WTC11 (cell line): ENCODE results near the gene SAMHD1. TPM values are rescaled to one million over a fixed set of nuclear protein-coding genes. Genes with fewer than 3 reads are reported as not detected.

Experiments used
- ATAC-seq: fragments of 200-7000 bp; cut with Tn5 transposase; 2 replicates; pipeline ENCODE4 v1.10.0; 2021; ENCODE audit warnings: mild to moderate bottlenecking, moderate library complexity
- CTCF ChIA-PET: fragments of 300-600 bp; sonication (Branson Sonifier 250); formaldehyde crosslinking; loops from one replicate; lab custom pipeline; 2021; ENCODE audit warnings: antibody characterized with exemption; lab: Charles Lee
- POLR2A ChIA-PET: fragments of 350-600 bp; sonication (Branson Sonifier 250); formaldehyde crosslinking; loops from one replicate; lab custom pipeline; 2021; ENCODE audit warnings: antibody characterized with exemption; lab: Charles Lee
- DNase-seq: peaks from one replicate; pipeline ENCODE4 v3.0.0; 2021; ENCODE audit warnings: low spot score
- H3K27ac Mint-ChIP-seq: 2 replicates; pipeline ENCODE4 v1.8.0; 2021; ENCODE audit warnings: mixed read lengths
- H3K27me3 Mint-ChIP-seq: 2 replicates; pipeline ENCODE4 v1.8.0; 2021; ENCODE audit warnings: low read depth, mild to moderate bottlenecking, moderate library complexity, mixed read lengths
- H3K36me3 Mint-ChIP-seq: 2 replicates; pipeline ENCODE4 v1.8.0; 2021; ENCODE audit warnings: mixed read lengths
- H3K4me1 Mint-ChIP-seq: 2 replicates; pipeline ENCODE4 v1.8.0; 2022; ENCODE audit warnings: mixed read lengths
- H3K4me3 Mint-ChIP-seq: 2 replicates; pipeline ENCODE4 v1.8.0; 2021; ENCODE audit warnings: mild to moderate bottlenecking, moderate library complexity, mixed read lengths
- H3K9me3 Mint-ChIP-seq: 2 replicates; pipeline ENCODE4 v1.8.0; 2021; ENCODE audit warnings: mixed read lengths
- FOXJ3 ChIP-seq: sonication (generic); formaldehyde crosslinking; IDR thresholded peaks from 2 replicates; pipeline ENCODE4 v1.9.0; 2021; ENCODE audit warnings: missing genetic modification reagents, mild to moderate bottlenecking, borderline replicate concordance
- FOXK1 ChIP-seq: sonication (generic); formaldehyde crosslinking; IDR thresholded peaks from 2 replicates; pipeline ENCODE4 v1.8.0; 2022; ENCODE audit warnings: mild to moderate bottlenecking, moderate library complexity, missing genetic modification reagents
- FOXP1 ChIP-seq: sonication (generic); formaldehyde crosslinking; IDR thresholded peaks from 2 replicates; pipeline ENCODE4 v1.8.0; 2022; ENCODE audit warnings: missing genetic modification reagents, mild to moderate bottlenecking, moderate library complexity, borderline replicate concordance
- JUN ChIP-seq: sonication (generic); formaldehyde crosslinking; IDR thresholded peaks from 2 replicates; pipeline ENCODE4 v1.8.0; 2023; ENCODE audit warnings: mild to moderate bottlenecking, missing genetic modification reagents
- NFATC4 ChIP-seq: fragments of 250-450 bp; sonication (Bioruptor Pico); IDR thresholded peaks from 2 replicates; pipeline ENCODE4 v1.9.0; 2021; ENCODE audit warnings: mild to moderate bottlenecking
- NFE2L1 ChIP-seq: sonication (generic); formaldehyde crosslinking; IDR thresholded peaks from 2 replicates; pipeline ENCODE4 v1.8.1; 2023; ENCODE audit warnings: missing genetic modification reagents
- TCF7 ChIP-seq: sonication (generic); formaldehyde crosslinking; IDR thresholded peaks from 2 replicates; pipeline ENCODE4 v1.8.0; 2022; ENCODE audit warnings: mild to moderate bottlenecking, low read depth, missing genetic modification reagents, moderate library complexity
- TP53 ChIP-seq: sonication (generic); formaldehyde crosslinking; IDR thresholded peaks from 2 replicates; pipeline ENCODE4 v1.8.1; 2023; ENCODE audit warnings: mild to moderate bottlenecking, missing genetic modification reagents
- ZBTB21 ChIP-seq: sonication (generic); formaldehyde crosslinking; IDR thresholded peaks from 2 replicates; pipeline ENCODE4 v1.8.1; 2023; ENCODE audit warnings: mild to moderate bottlenecking, missing genetic modification reagents, borderline replicate concordance
- ZNF121 ChIP-seq: sonication (generic); formaldehyde crosslinking; IDR thresholded peaks from 2 replicates; pipeline ENCODE4 v1.8.0; 2023; ENCODE audit warnings: missing genetic modification reagents
- ZNF219 ChIP-seq: sonication (generic); formaldehyde crosslinking; IDR thresholded peaks from 2 replicates; pipeline ENCODE4 v1.8.0; 2023; ENCODE audit warnings: missing genetic modification reagents, mild to moderate bottlenecking, borderline replicate concordance
- ZNF263 ChIP-seq: sonication (generic); formaldehyde crosslinking; IDR thresholded peaks from 2 replicates; pipeline ENCODE4 v1.8.1; 2022; ENCODE audit warnings: low read depth, mild to moderate bottlenecking, moderate library complexity, missing genetic modification reagents
- ZNF416 ChIP-seq: fragments of 250-450 bp; sonication (Bioruptor Pico); IDR thresholded peaks from 2 replicates; pipeline ENCODE4 v1.9.0; 2021; ENCODE audit warnings: mild to moderate bottlenecking, inconsistent platforms
- ZNF423 ChIP-seq: fragments of 250-450 bp; sonication (Bioruptor Pico); IDR thresholded peaks from 2 replicates; pipeline ENCODE4 v2.1.2; 2022; ENCODE audit warnings: mild to moderate bottlenecking, moderate library complexity
- total RNA-seq: library from RNA; stranded (reverse); gene quantifications from 3 replicates; pipeline ENCODE4 v1.2.3, GENCODE V29; 2021
- TF ChIP-seq, protein P1 (sequence below): sonication (generic); formaldehyde crosslinking; IDR thresholded peaks from 2 replicates; pipeline ENCODE4 v1.8.0; 2023; ENCODE audit warnings: mild to moderate bottlenecking, missing genetic modification reagents
- TF ChIP-seq, protein P2 (sequence below): sonication (generic); formaldehyde crosslinking; IDR thresholded peaks from 2 replicates; pipeline ENCODE4 v1.8.0; 2022; ENCODE audit warnings: mild to moderate bottlenecking, missing genetic modification reagents
- TF ChIP-seq, protein P3 (sequence below): sonication (generic); formaldehyde crosslinking; IDR thresholded peaks from 2 replicates; pipeline ENCODE4 v1.8.1; 2022; ENCODE audit warnings: missing genetic modification reagents, borderline replicate concordance
- TF ChIP-seq, protein P4 (sequence below): sonication (generic); formaldehyde crosslinking; IDR thresholded peaks from 2 replicates; pipeline ENCODE4 v1.8.0; 2023; ENCODE audit warnings: missing genetic modification reagents, mild to moderate bottlenecking, borderline replicate concordance
- TF ChIP-seq, protein P5 (sequence below): sonication (generic); formaldehyde crosslinking; IDR thresholded peaks from 2 replicates; pipeline ENCODE4 v1.8.0; 2022; ENCODE audit warnings: mild to moderate bottlenecking, missing genetic modification reagents
- TF ChIP-seq, protein P6 (sequence below): fragments of 250-450 bp; sonication (Bioruptor Pico); IDR thresholded peaks from 2 replicates; pipeline ENCODE4 v1.8.0; 2021; ENCODE audit warnings: mild to moderate bottlenecking
- TF ChIP-seq, protein P7 (sequence below): sonication (generic); formaldehyde crosslinking; IDR thresholded peaks from 2 replicates; pipeline ENCODE4 v1.8.1; 2023; ENCODE audit warnings: mild to moderate bottlenecking, missing genetic modification reagents, moderate library complexity
- TF ChIP-seq, protein P8 (sequence below): sonication (generic); formaldehyde crosslinking; IDR thresholded peaks from 2 replicates; pipeline ENCODE4 v1.8.1; 2022; ENCODE audit warnings: mild to moderate bottlenecking, moderate library complexity, missing genetic modification reagents

SAMHD1 gene
- total RNA-seq, 1 experiment from 2014 or later: 31.0 TPM

DNA sequence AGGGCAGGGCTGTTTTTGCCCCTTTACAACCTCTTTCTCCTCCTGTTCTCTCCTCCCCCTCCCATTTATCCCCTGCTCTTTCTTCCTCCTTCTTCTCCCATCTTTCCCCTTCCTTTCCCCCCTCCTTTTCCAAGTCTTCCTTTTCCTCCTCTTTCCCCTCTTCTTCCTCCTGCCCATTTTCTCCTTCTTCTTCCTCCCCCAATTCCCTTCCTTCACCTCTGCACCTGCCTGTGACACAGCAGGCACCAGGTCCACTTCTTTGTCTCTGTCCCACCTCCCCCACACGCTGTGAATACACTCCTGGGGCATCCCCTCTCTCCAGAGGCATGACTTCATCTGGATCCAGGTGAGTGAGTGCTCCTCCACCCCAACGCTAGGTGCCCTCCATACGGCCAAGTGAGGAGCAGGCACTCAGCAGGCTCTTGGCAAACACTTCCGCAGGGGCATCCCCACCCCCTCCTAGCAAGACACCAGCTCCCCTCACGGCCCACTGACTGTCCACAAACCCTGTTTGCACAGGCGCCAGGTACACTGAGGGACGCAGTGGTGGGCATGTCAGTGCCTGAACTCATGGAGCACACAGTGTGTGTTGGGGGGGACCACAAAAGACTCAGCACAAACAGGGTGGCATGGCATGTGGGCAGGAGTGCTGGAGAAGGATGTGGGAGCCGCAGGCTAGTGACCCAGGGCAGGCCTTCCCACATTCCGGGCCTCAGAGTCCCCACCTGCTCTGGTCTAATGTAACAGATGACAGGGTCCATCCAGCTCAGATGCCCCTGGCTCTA is 86.2 kb downstream of the SAMHD1 start:
- no peaks in the 10 kb centered on the region for H3K36me3 Mint-ChIP-seq
- peaks cover 28% of the 10 kb centered on the region for H3K4me1 Mint-ChIP-seq
- no peak for TF ChIP-seq NFATC4 (CRISPR knock-in tag)
- peak; percentile 72 for TF ChIP-seq ZNF423 (CRISPR knock-in tag)
- TF ChIP-seq FOXJ3 (CRISPR knock-in tag): no peak
- TF ChIP-seq, protein P1, sequence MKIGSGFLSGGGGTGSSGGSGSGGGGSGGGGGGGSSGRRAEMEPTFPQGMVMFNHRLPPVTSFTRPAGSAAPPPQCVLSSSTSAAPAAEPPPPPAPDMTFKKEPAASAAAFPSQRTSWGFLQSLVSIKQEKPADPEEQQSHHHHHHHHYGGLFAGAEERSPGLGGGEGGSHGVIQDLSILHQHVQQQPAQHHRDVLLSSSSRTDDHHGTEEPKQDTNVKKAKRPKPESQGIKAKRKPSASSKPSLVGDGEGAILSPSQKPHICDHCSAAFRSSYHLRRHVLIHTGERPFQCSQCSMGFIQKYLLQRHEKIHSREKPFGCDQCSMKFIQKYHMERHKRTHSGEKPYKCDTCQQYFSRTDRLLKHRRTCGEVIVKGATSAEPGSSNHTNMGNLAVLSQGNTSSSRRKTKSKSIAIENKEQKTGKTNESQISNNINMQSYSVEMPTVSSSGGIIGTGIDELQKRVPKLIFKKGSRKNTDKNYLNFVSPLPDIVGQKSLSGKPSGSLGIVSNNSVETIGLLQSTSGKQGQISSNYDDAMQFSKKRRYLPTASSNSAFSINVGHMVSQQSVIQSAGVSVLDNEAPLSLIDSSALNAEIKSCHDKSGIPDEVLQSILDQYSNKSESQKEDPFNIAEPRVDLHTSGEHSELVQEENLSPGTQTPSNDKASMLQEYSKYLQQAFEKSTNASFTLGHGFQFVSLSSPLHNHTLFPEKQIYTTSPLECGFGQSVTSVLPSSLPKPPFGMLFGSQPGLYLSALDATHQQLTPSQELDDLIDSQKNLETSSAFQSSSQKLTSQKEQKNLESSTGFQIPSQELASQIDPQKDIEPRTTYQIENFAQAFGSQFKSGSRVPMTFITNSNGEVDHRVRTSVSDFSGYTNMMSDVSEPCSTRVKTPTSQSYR (CRISPR knock-in tag): peak; percentile 58; the same call in 1 of the 2 replicates
- TF ChIP-seq, protein P2, sequence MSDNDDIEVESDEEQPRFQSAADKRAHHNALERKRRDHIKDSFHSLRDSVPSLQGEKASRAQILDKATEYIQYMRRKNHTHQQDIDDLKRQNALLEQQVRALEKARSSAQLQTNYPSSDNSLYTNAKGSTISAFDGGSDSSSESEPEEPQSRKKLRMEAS (CRISPR knock-in tag): no peak
- 0 out of 2 replicates have a peak, but pooled peaks have one; percentile 40 for TF ChIP-seq ZBTB21 (CRISPR knock-in tag)
- TF ChIP-seq ZNF219 (CRISPR knock-in tag): no peak
- no peak for TF ChIP-seq ZNF121 (CRISPR knock-in tag)
- no peak; the same call in 1 of the 2 replicates for TF ChIP-seq NFE2L1 (CRISPR knock-in tag)
- TF ChIP-seq FOXP1 (CRISPR knock-in tag): peak; percentile 69; the same call in 1 of the 2 replicates
- no peak for TF ChIP-seq JUN (CRISPR knock-in tag)
- no peak for TF ChIP-seq TCF7
- TF ChIP-seq, protein P3, sequence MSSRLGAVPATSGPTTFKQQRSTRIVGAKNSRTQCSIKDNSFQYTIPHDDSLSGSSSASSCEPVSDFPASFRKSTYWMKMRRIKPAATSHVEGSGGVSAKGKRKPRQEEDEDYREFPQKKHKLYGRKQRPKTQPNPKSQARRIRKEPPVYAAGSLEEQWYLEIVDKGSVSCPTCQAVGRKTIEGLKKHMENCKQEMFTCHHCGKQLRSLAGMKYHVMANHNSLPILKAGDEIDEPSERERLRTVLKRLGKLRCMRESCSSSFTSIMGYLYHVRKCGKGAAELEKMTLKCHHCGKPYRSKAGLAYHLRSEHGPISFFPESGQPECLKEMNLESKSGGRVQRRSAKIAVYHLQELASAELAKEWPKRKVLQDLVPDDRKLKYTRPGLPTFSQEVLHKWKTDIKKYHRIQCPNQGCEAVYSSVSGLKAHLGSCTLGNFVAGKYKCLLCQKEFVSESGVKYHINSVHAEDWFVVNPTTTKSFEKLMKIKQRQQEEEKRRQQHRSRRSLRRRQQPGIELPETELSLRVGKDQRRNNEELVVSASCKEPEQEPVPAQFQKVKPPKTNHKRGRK (CRISPR knock-in tag): peak; percentile 83; the same call in 1 of the 2 replicates
- TF ChIP-seq ZNF416: no peak
- TF ChIP-seq, protein P4, sequence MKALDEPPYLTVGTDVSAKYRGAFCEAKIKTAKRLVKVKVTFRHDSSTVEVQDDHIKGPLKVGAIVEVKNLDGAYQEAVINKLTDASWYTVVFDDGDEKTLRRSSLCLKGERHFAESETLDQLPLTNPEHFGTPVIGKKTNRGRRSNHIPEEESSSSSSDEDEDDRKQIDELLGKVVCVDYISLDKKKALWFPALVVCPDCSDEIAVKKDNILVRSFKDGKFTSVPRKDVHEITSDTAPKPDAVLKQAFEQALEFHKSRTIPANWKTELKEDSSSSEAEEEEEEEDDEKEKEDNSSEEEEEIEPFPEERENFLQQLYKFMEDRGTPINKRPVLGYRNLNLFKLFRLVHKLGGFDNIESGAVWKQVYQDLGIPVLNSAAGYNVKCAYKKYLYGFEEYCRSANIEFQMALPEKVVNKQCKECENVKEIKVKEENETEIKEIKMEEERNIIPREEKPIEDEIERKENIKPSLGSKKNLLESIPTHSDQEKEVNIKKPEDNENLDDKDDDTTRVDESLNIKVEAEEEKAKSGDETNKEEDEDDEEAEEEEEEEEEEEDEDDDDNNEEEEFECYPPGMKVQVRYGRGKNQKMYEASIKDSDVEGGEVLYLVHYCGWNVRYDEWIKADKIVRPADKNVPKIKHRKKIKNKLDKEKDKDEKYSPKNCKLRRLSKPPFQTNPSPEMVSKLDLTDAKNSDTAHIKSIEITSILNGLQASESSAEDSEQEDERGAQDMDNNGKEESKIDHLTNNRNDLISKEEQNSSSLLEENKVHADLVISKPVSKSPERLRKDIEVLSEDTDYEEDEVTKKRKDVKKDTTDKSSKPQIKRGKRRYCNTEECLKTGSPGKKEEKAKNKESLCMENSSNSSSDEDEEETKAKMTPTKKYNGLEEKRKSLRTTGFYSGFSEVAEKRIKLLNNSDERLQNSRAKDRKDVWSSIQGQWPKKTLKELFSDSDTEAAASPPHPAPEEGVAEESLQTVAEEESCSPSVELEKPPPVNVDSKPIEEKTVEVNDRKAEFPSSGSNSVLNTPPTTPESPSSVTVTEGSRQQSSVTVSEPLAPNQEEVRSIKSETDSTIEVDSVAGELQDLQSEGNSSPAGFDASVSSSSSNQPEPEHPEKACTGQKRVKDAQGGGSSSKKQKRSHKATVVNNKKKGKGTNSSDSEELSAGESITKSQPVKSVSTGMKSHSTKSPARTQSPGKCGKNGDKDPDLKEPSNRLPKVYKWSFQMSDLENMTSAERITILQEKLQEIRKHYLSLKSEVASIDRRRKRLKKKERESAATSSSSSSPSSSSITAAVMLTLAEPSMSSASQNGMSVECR: no peak
- TF ChIP-seq, protein P5, sequence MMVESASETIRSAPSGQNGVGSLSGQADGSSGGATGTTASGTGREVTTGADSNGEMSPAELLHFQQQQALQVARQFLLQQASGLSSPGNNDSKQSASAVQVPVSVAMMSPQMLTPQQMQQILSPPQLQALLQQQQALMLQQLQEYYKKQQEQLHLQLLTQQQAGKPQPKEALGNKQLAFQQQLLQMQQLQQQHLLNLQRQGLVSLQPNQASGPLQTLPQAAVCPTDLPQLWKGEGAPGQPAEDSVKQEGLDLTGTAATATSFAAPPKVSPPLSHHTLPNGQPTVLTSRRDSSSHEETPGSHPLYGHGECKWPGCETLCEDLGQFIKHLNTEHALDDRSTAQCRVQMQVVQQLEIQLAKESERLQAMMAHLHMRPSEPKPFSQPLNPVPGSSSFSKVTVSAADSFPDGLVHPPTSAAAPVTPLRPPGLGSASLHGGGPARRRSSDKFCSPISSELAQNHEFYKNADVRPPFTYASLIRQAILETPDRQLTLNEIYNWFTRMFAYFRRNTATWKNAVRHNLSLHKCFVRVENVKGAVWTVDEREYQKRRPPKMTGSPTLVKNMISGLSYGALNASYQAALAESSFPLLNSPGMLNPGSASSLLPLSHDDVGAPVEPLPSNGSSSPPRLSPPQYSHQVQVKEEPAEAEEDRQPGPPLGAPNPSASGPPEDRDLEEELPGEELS (CRISPR knock-in tag): no peak
- no peak for TF ChIP-seq TP53 (CRISPR knock-in tag)
- TF ChIP-seq FOXK1 (CRISPR knock-in tag): no peak
- TF ChIP-seq, protein P6, sequence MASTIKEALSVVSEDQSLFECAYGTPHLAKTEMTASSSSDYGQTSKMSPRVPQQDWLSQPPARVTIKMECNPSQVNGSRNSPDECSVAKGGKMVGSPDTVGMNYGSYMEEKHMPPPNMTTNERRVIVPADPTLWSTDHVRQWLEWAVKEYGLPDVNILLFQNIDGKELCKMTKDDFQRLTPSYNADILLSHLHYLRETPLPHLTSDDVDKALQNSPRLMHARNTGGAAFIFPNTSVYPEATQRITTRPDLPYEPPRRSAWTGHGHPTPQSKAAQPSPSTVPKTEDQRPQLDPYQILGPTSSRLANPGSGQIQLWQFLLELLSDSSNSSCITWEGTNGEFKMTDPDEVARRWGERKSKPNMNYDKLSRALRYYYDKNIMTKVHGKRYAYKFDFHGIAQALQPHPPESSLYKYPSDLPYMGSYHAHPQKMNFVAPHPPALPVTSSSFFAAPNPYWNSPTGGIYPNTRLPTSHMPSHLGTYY (CRISPR knock-in tag): no peak
- TF ChIP-seq, protein P7, sequence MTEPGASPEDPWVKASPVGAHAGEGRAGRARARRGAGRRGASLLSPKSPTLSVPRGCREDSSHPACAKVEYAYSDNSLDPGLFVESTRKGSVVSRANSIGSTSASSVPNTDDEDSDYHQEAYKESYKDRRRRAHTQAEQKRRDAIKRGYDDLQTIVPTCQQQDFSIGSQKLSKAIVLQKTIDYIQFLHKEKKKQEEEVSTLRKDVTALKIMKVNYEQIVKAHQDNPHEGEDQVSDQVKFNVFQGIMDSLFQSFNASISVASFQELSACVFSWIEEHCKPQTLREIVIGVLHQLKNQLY: no peak
- TF ChIP-seq, protein P8, sequence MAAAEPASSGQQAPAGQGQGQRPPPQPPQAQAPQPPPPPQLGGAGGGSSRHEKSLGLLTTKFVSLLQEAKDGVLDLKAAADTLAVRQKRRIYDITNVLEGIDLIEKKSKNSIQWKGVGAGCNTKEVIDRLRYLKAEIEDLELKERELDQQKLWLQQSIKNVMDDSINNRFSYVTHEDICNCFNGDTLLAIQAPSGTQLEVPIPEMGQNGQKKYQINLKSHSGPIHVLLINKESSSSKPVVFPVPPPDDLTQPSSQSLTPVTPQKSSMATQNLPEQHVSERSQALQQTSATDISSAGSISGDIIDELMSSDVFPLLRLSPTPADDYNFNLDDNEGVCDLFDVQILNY (CRISPR knock-in tag): no peak
- peak; percentile 82; the same call in 1 of the 2 replicates for TF ChIP-seq ZNF263
- DNase-seq: no peak
- no peak for ATAC-seq
- POLR2A ChIA-PET: no interaction called here
- H3K27ac Mint-ChIP-seq: no peak overlapping the region
- H3K9me3 Mint-ChIP-seq: no peaks in the 10 kb centered on the region
- peak overlapping the region; percentile 70 for H3K4me3 Mint-ChIP-seq
- CTCF ChIA-PET: interaction anchor here (0.6 to 7.6 kb wide), 18 partner anchors 10 to 230 kb away, joined by 3 to 89 read pairs (median 7); partner anchors contain the start of gene DSN1
- H3K27me3 Mint-ChIP-seq: peaks cover 18% of the 10 kb centered on the region
